Upper lobe of left lung (tissue), 6 donors: ENCODE results near the gene SVIL. TPM values are rescaled to one million over a fixed set of nuclear protein-coding genes. Genes with fewer than 3 reads are reported as not detected.

Experiments
- ATAC-seq, 2 donors: fragments of 200-7000 bp; cut with Tn5 transposase; one replicate each; pipeline ENCODE4 v1.9.1; 2022; ENCODE audit warnings: mild to moderate bottlenecking in 2 of 2, moderate library complexity in 2 of 2; ENCODE audit not compliant: low FRiP score in 2 of 2
- DNase-seq, 2 donors: peaks; one replicate each; pipeline ENCODE4 v3.0.0-alpha.2; 2019 to 2020
- H3K27ac ChIP-seq, 4 donors: fragments of 200-600 bp; sonication (generic); one replicate each; pipeline ENCODE4 v1.5.1; 2016 to 2019
- H3K27me3 ChIP-seq, 4 donors: fragments of 200-600 bp; sonication (generic); one replicate each; pipeline ENCODE4 v1.5.1; 2017 to 2019
- H3K36me3 ChIP-seq, 4 donors: fragments of 200-600 bp; sonication (generic); one replicate each; pipeline ENCODE4 v1.5.1; 2016 to 2019
- H3K4me1 ChIP-seq, 4 donors: fragments of 200-600 bp; sonication (generic); one replicate each; pipeline ENCODE4 v1.5.1; 2018 to 2019
- H3K4me3 ChIP-seq, 4 donors: fragments of 200-600 bp; sonication (generic); one replicate each; pipeline ENCODE4 v1.5.1; 2017 to 2019; ENCODE audit warnings: mild to moderate bottlenecking in 2 of 4, moderate library complexity in 1 of 4
- H3K9me3 ChIP-seq, 4 donors: fragments of 200-600 bp; sonication (generic); one replicate each; pipeline ENCODE4 v1.5.1; 2018 to 2019
- EP300 ChIP-seq, 4 donors: sonication (generic); formaldehyde crosslinking; IDR thresholded peaks; one replicate each; pipeline ENCODE4 v1.5.1; 2017; ENCODE audit warnings: antibody characterized with exemption in 4 of 4, control low read depth in 2 of 4
- POLR2A ChIP-seq, 4 donors: fragments of 450-650 bp; IDR thresholded peaks; one replicate each; pipeline ENCODE4 v1.5.1; 2016 to 2017; ENCODE audit warnings: antibody characterized with exemption in 4 of 4, mild to moderate bottlenecking in 2 of 4
- POLR2AphosphoS5 ChIP-seq, 2 donors: sonication (generic); formaldehyde crosslinking; IDR thresholded peaks; one replicate each; pipeline ENCODE4 v1.5.1; 2017; ENCODE audit warnings: antibody characterized with exemption in 2 of 2
- WGBS, 2 donors: methylation state at CpG; one replicate each; pipeline ENCODE4 v1.1.5; 2017 to 2018; 5-methylcytosine and 5-hydroxymethylcytosine counted together
- total RNA-seq, 6 donors: library from RNA; depleted of rRNA in 4 of 6; stranded (reverse); fragments of >200 nt in 4 of 6; gene quantifications; one replicate each; pipeline versions ENCODE4 v1.1.0 to v1.2.1, GENCODE V29; 2016 to 2021
- TF ChIP-seq, protein P1 (sequence below), 6 experiments: fragments of 450-650 bp in 4 of 6; fragments of 200-600 bp in 2 of 6; sonication (generic) in 2 of 6; IDR thresholded peaks; one replicate each; pipeline ENCODE4 v1.5.1; 2016 to 2019; ENCODE audit warnings: antibody characterized with exemption in 6 of 6
- donor health status: DM: no; HTN: no; CAD: no; lungs with moderate emphysema.
- donor health status: DM: no; HTN: yes; CAD: no; lungs with severe emphysema.

Gene SVIL
- total RNA-seq, 6 donors from 2014 or later = 65.5 to 137 (median 105) TPM

DNA sequence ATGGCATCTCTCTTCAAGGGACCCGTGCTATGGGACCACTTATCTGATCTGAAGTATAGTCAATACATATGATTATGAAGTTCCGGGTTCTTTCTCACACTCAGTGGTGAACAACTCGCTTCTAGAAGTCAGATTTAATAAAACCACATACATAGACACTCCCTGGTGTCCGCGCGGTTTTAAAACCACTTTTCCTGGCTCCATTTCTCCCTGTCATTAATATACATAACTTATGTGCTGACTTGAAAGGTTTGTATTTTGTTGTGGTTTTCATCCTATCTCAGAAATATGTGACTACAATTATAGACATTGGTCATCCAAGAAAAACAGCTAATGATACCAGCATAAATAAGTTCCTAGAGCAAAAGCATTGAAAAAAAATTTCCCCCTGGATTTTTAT is 34.0 kb downstream of the SVIL start:
- no peaks in the 10 kb centered on the region for H3K27me3 ChIP-seq
- H3K36me3 ChIP-seq = no peaks in the 10 kb centered on the region
- no peak overlapping the region for H3K27ac ChIP-seq
- no peak overlapping the region for H3K4me3 ChIP-seq
- H3K9me3 ChIP-seq = no peaks in the 10 kb centered on the region
- DNase-seq (no peak), ATAC-seq (no peak)
- WGBS, 2 donors = 85 to 87% methylated on average over 6 of the region's 6 CpGs
- TF ChIP-seq POLR2AphosphoS5 (IDR thresholded peaks at IDR 0.05) (no peak), EP300 (IDR thresholded peaks at IDR 0.05) (no peak), POLR2A (IDR thresholded peaks at IDR 0.05) (no peak)
- TF ChIP-seq, protein P1, sequence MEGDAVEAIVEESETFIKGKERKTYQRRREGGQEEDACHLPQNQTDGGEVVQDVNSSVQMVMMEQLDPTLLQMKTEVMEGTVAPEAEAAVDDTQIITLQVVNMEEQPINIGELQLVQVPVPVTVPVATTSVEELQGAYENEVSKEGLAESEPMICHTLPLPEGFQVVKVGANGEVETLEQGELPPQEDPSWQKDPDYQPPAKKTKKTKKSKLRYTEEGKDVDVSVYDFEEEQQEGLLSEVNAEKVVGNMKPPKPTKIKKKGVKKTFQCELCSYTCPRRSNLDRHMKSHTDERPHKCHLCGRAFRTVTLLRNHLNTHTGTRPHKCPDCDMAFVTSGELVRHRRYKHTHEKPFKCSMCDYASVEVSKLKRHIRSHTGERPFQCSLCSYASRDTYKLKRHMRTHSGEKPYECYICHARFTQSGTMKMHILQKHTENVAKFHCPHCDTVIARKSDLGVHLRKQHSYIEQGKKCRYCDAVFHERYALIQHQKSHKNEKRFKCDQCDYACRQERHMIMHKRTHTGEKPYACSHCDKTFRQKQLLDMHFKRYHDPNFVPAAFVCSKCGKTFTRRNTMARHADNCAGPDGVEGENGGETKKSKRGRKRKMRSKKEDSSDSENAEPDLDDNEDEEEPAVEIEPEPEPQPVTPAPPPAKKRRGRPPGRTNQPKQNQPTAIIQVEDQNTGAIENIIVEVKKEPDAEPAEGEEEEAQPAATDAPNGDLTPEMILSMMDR (IDR thresholded peaks at IDR 0.05) = no peak
- peaks cover 0 to 3% (median 0%) of the 10 kb centered on the region in 4 donors for H3K4me1 ChIP-seq

DNA sequence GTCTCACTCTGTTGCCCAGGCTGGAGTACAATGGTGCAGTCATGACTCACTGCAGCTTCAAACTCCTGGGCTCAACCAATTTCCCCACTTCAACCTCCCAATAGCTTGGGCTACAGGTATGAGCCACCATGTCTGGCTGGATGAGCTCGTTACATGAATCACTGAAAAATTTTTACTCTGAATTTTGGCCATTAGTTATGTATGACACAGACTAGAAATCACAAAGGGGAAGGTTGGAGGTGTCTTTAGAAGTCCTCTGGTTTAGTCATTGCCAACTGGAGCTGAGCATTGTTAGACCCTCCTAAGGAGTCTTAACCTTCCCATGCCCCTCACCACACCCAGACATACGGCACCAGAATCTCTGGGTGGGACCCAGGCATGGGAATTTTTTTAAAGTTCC is 34.7 kb downstream of the SVIL start:
- TF ChIP-seq EP300 (IDR thresholded peaks at IDR 0.05) (no peak), POLR2A (IDR thresholded peaks at IDR 0.05) (no peak), POLR2AphosphoS5 (IDR thresholded peaks at IDR 0.05) (no peak)
- TF ChIP-seq, protein P1 (IDR thresholded peaks at IDR 0.05) = no peak
- WGBS, 2 donors = 83 to 100% methylated on average over 2 of the region's 2 CpGs
- no peak for DNase-seq
- H3K36me3 ChIP-seq = no peaks in the 10 kb centered on the region
- no peak for ATAC-seq
- no peaks in the 10 kb centered on the region for H3K9me3 ChIP-seq
- peaks cover 0 to 3% (median 0%) of the 10 kb centered on the region in 4 donors for H3K4me1 ChIP-seq
- H3K27ac ChIP-seq = no peak overlapping the region
- H3K27me3 ChIP-seq = no peaks in the 10 kb centered on the region
- H3K4me3 ChIP-seq = no peak overlapping the region

DNA sequence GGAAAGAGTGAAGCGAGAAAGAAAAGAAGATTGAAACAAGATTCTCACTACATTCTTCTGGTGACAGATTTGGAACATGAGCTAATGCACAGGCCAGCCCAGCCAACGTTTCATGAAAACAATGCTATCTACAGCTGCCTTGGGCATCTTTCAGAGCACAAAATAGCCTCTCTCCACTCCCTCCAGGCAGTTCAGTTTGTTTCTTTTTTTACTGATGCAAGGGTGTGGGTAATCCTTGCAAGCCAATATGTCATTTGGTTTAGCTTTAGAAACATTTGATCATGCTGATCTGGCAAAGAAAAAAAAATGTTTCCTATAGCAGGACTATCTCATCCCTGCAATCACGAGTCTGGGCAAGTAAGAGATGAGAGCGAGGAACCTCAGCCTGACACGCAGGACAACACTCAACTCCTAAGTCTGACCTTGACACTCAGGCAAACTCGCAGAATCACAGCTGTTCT is 35.9 kb downstream of the SVIL start:
- no peaks in the 10 kb centered on the region for H3K9me3 ChIP-seq
- H3K27me3 ChIP-seq = no peaks in the 10 kb centered on the region
- H3K4me1 ChIP-seq = peaks cover 0 to 3% (median 0%) of the 10 kb centered on the region in 4 donors
- peak overlapping the region; percentile 2 to 50 (median 16) for H3K27ac ChIP-seq
- no peak for DNase-seq
- H3K36me3 ChIP-seq = no peaks in the 10 kb centered on the region
- TF ChIP-seq, protein P1 (IDR thresholded peaks at IDR 0.05) = no peak
- no peak for TF ChIP-seq EP300 (IDR thresholded peaks at IDR 0.05)
- no peak for TF ChIP-seq POLR2AphosphoS5 (IDR thresholded peaks at IDR 0.05)
- no peak for TF ChIP-seq POLR2A (IDR thresholded peaks at IDR 0.05)
- H3K4me3 ChIP-seq = no peak overlapping the region
- 60% methylated on average over 6 of the region's 6 CpGs for WGBS, 2 donors
- ATAC-seq = peak in 1 of 2 donors; percentile 80

DNA sequence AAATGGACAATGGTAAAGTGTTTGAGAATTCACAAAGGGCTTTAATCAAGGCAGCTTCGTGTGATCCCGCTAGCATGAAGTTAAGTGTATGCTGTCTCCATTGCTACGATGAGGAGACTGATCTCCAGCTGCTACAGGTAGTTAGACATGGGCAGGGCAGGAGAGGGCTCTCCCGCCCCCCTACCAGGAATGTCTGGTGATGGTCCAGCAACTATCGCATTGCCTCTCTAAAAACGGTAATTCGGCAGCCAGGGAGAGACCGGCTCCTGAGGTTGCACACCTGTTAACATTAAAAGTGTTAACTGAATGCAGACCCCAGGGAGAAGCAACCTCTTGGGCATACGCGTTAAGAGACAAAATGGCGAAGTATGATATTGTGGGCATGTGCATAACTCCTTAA is 37.9 kb downstream of the SVIL start:
- ATAC-seq (no peak), DNase-seq (no peak)
- TF ChIP-seq POLR2A (IDR thresholded peaks at IDR 0.05) = no peak
- TF ChIP-seq POLR2AphosphoS5 (IDR thresholded peaks at IDR 0.05) = no peak
- TF ChIP-seq, protein P1 (IDR thresholded peaks at IDR 0.05) = no peak
- TF ChIP-seq EP300 (IDR thresholded peaks at IDR 0.05) = no peak
- no peak overlapping the region for H3K27ac ChIP-seq
- H3K27me3 ChIP-seq = no peaks in the 10 kb centered on the region
- H3K36me3 ChIP-seq = no peaks in the 10 kb centered on the region
- no peak overlapping the region for H3K4me3 ChIP-seq
- 93 to 98% methylated on average over 11 of the region's 11 CpGs for WGBS, 2 donors
- peaks cover 0 to 3% (median 0%) of the 10 kb centered on the region in 4 donors for H3K4me1 ChIP-seq
- no peaks in the 10 kb centered on the region for H3K9me3 ChIP-seq

DNA sequence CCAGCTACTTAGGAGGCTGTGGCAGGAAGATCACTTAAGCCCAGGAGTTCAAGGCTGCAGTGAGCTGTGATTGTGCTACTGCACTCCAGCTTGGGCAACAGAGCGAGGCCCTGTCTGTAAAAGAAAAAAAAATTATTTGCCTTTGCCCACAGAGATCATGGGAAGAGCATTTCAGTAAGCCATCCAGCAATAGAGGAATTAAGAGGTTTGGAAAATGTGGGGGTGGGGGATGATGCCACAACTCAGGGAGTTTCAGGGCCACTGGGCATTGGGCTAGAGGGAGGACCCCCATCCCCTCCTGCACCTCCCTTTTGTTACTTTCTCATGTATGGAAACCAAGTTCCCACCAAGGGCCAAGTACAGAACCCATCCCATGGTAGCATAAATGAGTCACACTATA is 38.4 kb downstream of the SVIL start:
- Histone ChIP-seq H3K27me3 (no peaks in the 10 kb centered on the region), H3K27ac (no peak overlapping the region), H3K9me3 (no peaks in the 10 kb centered on the region), H3K36me3 (no peaks in the 10 kb centered on the region), H3K4me1 (peaks cover 0 to 3% (median 0%) of the 10 kb centered on the region in 4 donors), H3K4me3 (no peak overlapping the region)
- ATAC-seq = no peak
- TF ChIP-seq POLR2AphosphoS5 (IDR thresholded peaks at IDR 0.05) (no peak), EP300 (IDR thresholded peaks at IDR 0.05) (no peak), POLR2A (IDR thresholded peaks at IDR 0.05) (no peak)
- TF ChIP-seq, protein P1 (IDR thresholded peaks at IDR 0.05) = no peak
- WGBS, 2 donors = 86 to 95% methylated on average over 1 of the region's 1 CpG
- DNase-seq = no peak
